SK-N-SH (cell line): Measurements from ENCODE around the gene CTNNB1. TPM values are rescaled to one million over a fixed set of nuclear protein-coding genes. Genes with fewer than 3 reads are reported as not detected.

Experiments used
- CTCF ChIA-PET: fragments of 300-600, 350-600 bp; formaldehyde crosslinking; extraction: SDS; loops from one replicate; lab custom pipeline; 2021; lab: Yijun Ruan, JAX
- POLR2A ChIA-PET: fragments of 350-600 bp; sonication (Branson Sonifier 250); formaldehyde crosslinking; extraction: SDS; loops from one replicate; lab custom pipeline; 2020; ENCODE audit warnings: antibody characterized with exemption, inconsistent platforms; lab: Yijun Ruan, JAX
- DNase-seq: peaks from one replicate; pipeline ENCODE4 v3.0.0; 2012
- H2AFZ ChIP-seq: fragments of 200-600 bp; sonication (generic); 2 replicates; pipeline ENCODE4 v1.8.1; 2016; ENCODE audit warnings: antibody characterized with exemption, mild to moderate bottlenecking, low read depth
- H3F3A ChIP-seq: fragments of 200-600 bp; sonication (generic); replicated peaks from 2 replicates; pipeline ENCODE3; 2016; ENCODE audit warnings: antibody characterized with exemption, mild to moderate bottlenecking; ENCODE audit not compliant: insufficient read depth
- H3K27ac ChIP-seq, 2 experiments: fragments of 200-500 bp in 1 of 2; fragments of 200-600 bp in 1 of 2; sonication (Bioruptor generic) in 1 of 2; sonication (generic), shearing (Covaris generic) in 1 of 2; 2 replicates each; pipeline versions ENCODE4 v1.5.1 to v1.6.1; 2014 to 2016; ENCODE audit warnings: low read depth in 2 of 2, inconsistent platforms in 1 of 2, low read length in 1 of 2, mild to moderate bottlenecking in 1 of 2, mixed read lengths in 1 of 2
- H3K27me3 ChIP-seq: fragments of 200-600 bp; sonication (generic), shearing (Covaris generic); 2 replicates; pipeline ENCODE4 v1.6.1; 2016; ENCODE audit warnings: mixed run types; ENCODE audit not compliant: insufficient read depth
- H3K36me3 ChIP-seq, 2 experiments: fragments of 200-500 bp in 1 of 2; fragments of 200-600 bp in 1 of 2; sonication (Bioruptor generic) in 1 of 2; sonication (generic) in 1 of 2; replicated peaks in 1 of 2; 2 replicates each; pipeline versions ENCODE3 to v1.5.1; 2014 to 2016; ENCODE audit warnings: low read length in 1 of 2, mild to moderate bottlenecking in 1 of 2; ENCODE audit not compliant: insufficient read depth in 2 of 2, control insufficient read depth in 1 of 2
- H3K4me1 ChIP-seq, 2 experiments: fragments of 200-500 bp in 1 of 2; fragments of 200-600 bp in 1 of 2; sonication (Bioruptor generic) in 1 of 2; sonication (generic), shearing (Covaris generic) in 1 of 2; 2 replicates each; pipeline versions ENCODE4 v1.5.1 to v1.6.1; 2014 to 2016; ENCODE audit warnings: low read depth in 1 of 2, low read length in 1 of 2, mixed run types in 1 of 2; ENCODE audit not compliant: insufficient read depth in 2 of 2, control insufficient read depth in 1 of 2
- H3K4me2 ChIP-seq: fragments of 200-600 bp; sonication (generic), shearing (Covaris generic); 2 replicates; pipeline ENCODE4 v1.6.1; 2017; ENCODE audit warnings: mixed run types
- H3K4me3 ChIP-seq, 2 experiments: fragments of 200-500 bp in 1 of 2; fragments of 200-600 bp in 1 of 2; sonication (Bioruptor generic) in 1 of 2; sonication (generic), shearing (Covaris generic) in 1 of 2; 2 replicates each; pipeline versions ENCODE4 v1.5.1 to v1.8.1; 2014 to 2016; ENCODE audit warnings: low read depth in 2 of 2, inconsistent platforms in 1 of 2, low read length in 1 of 2, mild to moderate bottlenecking in 1 of 2, mixed read lengths in 1 of 2, moderate library complexity in 1 of 2
- H3K79me2 ChIP-seq: fragments of 200-600 bp; sonication (generic); 2 replicates; pipeline ENCODE4 v1.8.1; 2017; ENCODE audit warnings: mild to moderate bottlenecking; ENCODE audit not compliant: insufficient read depth
- H3K9ac ChIP-seq: fragments of 200-600 bp; sonication (generic); 2 replicates; pipeline ENCODE4 v1.6.1; 2017; ENCODE audit warnings: mixed run types
- H3K9me2 ChIP-seq: fragments of 200-600 bp; sonication (generic); 2 replicates; pipeline ENCODE4 v1.6.1; 2017; ENCODE audit warnings: mixed run types
- H3K9me3 ChIP-seq: fragments of 200-600 bp; sonication (generic); 2 replicates; pipeline ENCODE4 v1.6.1; 2017; ENCODE audit warnings: mixed run types, mild to moderate bottlenecking, moderate library complexity
- H4K20me1 ChIP-seq: fragments of 200-600 bp; sonication (generic); 2 replicates; pipeline ENCODE4 v1.6.1; 2017; ENCODE audit warnings: mild to moderate bottlenecking, mixed run types; ENCODE audit not compliant: insufficient read depth
- CHD2 ChIP-seq: fragments of 150-350 bp; IDR thresholded peaks from 2 replicates; pipeline ENCODE4 v1.6.1; 2018; ENCODE audit warnings: low read length; ENCODE audit not compliant: partially characterized antibody
- ELF1 ChIP-seq: IDR thresholded peaks from 2 replicates; pipeline ENCODE4 v1.4.0; 2012
- EP300 ChIP-seq, 2 experiments: IDR thresholded peaks; 2 replicates each; pipeline versions ENCODE4 v1.4.0 to v1.6.1; 2012; ENCODE audit warnings: borderline replicate concordance in 1 of 2, low read depth in 1 of 2, low read length in 1 of 2
- FOSL2 ChIP-seq: IDR thresholded peaks from 2 replicates; pipeline ENCODE4 v1.4.0; 2012; ENCODE audit warnings: low read depth, mild to moderate bottlenecking, moderate library complexity, borderline replicate concordance
- FOXM1 ChIP-seq: IDR thresholded peaks from 2 replicates; pipeline ENCODE4 v1.4.0; 2012; ENCODE audit warnings: low read depth, mild to moderate bottlenecking
- GATA2 ChIP-seq: sonication (generic); formaldehyde crosslinking; IDR thresholded peaks from 2 replicates; pipeline ENCODE4 v1.5.0; 2020; ENCODE audit warnings: mild to moderate bottlenecking, missing genetic modification reagents
- JUND ChIP-seq: IDR thresholded peaks from 2 replicates; pipeline ENCODE4 v1.4.0; 2012
- NFIC ChIP-seq: IDR thresholded peaks from 2 replicates; pipeline ENCODE4 v1.4.0; 2012; ENCODE audit warnings: borderline replicate concordance
- NRF1 ChIP-seq: IDR thresholded peaks from 2 replicates; pipeline ENCODE4 v1.6.1; 2012; ENCODE audit warnings: low read depth, mild to moderate bottlenecking, low read length
- RAD21 ChIP-seq: IDR thresholded peaks from 2 replicates; pipeline ENCODE4 v1.6.1; 2012; ENCODE audit warnings: mild to moderate bottlenecking, low read length
- RCOR1 ChIP-seq: fragments of 150-350 bp; IDR thresholded peaks from 2 replicates; pipeline ENCODE4 v1.6.1; 2017; ENCODE audit warnings: antibody characterized with exemption, low read length
- RXRA ChIP-seq: IDR thresholded peaks from 2 replicates; pipeline ENCODE4 v1.4.0; 2012; ENCODE audit warnings: low read depth, mild to moderate bottlenecking, borderline replicate concordance
- TEAD4 ChIP-seq: IDR thresholded peaks from 2 replicates; pipeline ENCODE4 v1.4.0; 2012; ENCODE audit warnings: mild to moderate bottlenecking, borderline replicate concordance; ENCODE audit not compliant: insufficient read depth
- YY1 ChIP-seq: IDR thresholded peaks from 2 replicates; pipeline ENCODE4 v1.4.0; 2012; ENCODE audit warnings: low read depth, mild to moderate bottlenecking
- WGBS: methylation state at CpG from one replicate; pipeline ENCODE4 v1.1.6; 2017; ENCODE audit warnings: low lambda C conversion rate; 5-methylcytosine and 5-hydroxymethylcytosine counted together
- polyA plus RNA-seq, 3 experiments: library from polyadenylated mRNA; depleted of rRNA; stranded (reverse); fragments of >200 nt; gene quantifications; 2 replicates each; pipeline ENCODE4 v1.2.3, GENCODE V29; 2012
- TF ChIP-seq, protein P1 (sequence below): IDR thresholded peaks from 2 replicates; pipeline ENCODE4 v1.6.1; 2012; ENCODE audit warnings: mild to moderate bottlenecking, low read depth, low read length, moderate library complexity
- TF ChIP-seq, protein P2 (sequence below): IDR thresholded peaks from 2 replicates; pipeline ENCODE4 v1.4.0; 2012; ENCODE audit warnings: low read depth, borderline replicate concordance
- TF ChIP-seq, protein P3 (sequence below): fragments of 150-350 bp; IDR thresholded peaks from 2 replicates; pipeline ENCODE4 v1.6.1; 2016; ENCODE audit warnings: mild to moderate bottlenecking, low read depth, low read length
- TF ChIP-seq, protein P4 (sequence below): fragments of 150-350 bp; IDR thresholded peaks from 2 replicates; pipeline ENCODE4 v1.6.1; 2017; ENCODE audit warnings: antibody characterized with exemption, low read length, low read depth, borderline replicate concordance
- TF ChIP-seq, protein P5 (sequence below): IDR thresholded peaks from 2 replicates; pipeline ENCODE4 v1.4.0; 2012; ENCODE audit warnings: low read depth, borderline replicate concordance

The CTNNB1 gene
- polyA plus RNA-seq, 1 of the 3 experiments (the other 2 are of a cell fraction): 178 TPM

DNA sequence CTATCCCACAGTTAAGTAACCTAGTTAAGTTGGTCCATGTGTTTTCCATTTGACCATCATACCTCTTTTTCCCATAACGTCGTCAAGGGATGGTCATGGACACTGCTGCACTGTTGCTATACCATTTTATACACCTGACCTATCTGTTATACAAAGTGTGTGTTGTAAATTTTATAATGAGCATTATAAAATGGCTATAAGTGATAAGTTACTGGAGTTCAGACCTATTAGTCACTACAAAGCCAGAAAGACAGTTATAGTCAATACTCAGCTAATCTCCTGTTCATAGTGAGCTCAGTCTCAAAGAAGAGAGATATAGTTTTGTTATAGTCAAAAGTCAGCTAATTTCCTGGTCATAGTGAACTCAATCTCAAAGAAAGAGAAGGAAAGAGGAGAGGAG is 18.9 kb upstream of the CTNNB1 start:
- Histone ChIP-seq H3K36me3 (no peaks in the 10 kb centered on the region), H3K9me3 (no peaks in the 10 kb centered on the region), H3K27me3 (no peaks in the 10 kb centered on the region; the same call in 1 of the 2 replicates), H3K27ac (no peak overlapping the region), H2AFZ (no peak overlapping the region), H3K79me2 (no peaks in the 10 kb centered on the region), H3F3A (no peaks in the 10 kb centered on the region), H3K4me2 (no peak overlapping the region), H3K4me1 (no peaks in the 10 kb centered on the region), H4K20me1 (no peaks in the 10 kb centered on the region), H3K9me2 (no peaks in the 10 kb centered on the region), H3K9ac (no peak overlapping the region), H3K4me3 (no peak overlapping the region)
- no peak for DNase-seq
- ChIA-PET CTCF (no interaction called here), POLR2A (no interaction called here)
- TF ChIP-seq JUND: no peak
- no peak for TF ChIP-seq EP300 (IDR thresholded peaks at IDR 0.05; ENCODE audit: borderline replicate concordance in 1 of 2, low read depth in 1 of 2, low read length in 1 of 2)
- no peak for TF ChIP-seq GATA2 (CRISPR knock-in tag)
- TF ChIP-seq, protein P1, sequence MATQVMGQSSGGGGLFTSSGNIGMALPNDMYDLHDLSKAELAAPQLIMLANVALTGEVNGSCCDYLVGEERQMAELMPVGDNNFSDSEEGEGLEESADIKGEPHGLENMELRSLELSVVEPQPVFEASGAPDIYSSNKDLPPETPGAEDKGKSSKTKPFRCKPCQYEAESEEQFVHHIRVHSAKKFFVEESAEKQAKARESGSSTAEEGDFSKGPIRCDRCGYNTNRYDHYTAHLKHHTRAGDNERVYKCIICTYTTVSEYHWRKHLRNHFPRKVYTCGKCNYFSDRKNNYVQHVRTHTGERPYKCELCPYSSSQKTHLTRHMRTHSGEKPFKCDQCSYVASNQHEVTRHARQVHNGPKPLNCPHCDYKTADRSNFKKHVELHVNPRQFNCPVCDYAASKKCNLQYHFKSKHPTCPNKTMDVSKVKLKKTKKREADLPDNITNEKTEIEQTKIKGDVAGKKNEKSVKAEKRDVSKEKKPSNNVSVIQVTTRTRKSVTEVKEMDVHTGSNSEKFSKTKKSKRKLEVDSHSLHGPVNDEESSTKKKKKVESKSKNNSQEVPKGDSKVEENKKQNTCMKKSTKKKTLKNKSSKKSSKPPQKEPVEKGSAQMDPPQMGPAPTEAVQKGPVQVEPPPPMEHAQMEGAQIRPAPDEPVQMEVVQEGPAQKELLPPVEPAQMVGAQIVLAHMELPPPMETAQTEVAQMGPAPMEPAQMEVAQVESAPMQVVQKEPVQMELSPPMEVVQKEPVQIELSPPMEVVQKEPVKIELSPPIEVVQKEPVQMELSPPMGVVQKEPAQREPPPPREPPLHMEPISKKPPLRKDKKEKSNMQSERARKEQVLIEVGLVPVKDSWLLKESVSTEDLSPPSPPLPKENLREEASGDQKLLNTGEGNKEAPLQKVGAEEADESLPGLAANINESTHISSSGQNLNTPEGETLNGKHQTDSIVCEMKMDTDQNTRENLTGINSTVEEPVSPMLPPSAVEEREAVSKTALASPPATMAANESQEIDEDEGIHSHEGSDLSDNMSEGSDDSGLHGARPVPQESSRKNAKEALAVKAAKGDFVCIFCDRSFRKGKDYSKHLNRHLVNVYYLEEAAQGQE: no peak
- TF ChIP-seq, protein P2, sequence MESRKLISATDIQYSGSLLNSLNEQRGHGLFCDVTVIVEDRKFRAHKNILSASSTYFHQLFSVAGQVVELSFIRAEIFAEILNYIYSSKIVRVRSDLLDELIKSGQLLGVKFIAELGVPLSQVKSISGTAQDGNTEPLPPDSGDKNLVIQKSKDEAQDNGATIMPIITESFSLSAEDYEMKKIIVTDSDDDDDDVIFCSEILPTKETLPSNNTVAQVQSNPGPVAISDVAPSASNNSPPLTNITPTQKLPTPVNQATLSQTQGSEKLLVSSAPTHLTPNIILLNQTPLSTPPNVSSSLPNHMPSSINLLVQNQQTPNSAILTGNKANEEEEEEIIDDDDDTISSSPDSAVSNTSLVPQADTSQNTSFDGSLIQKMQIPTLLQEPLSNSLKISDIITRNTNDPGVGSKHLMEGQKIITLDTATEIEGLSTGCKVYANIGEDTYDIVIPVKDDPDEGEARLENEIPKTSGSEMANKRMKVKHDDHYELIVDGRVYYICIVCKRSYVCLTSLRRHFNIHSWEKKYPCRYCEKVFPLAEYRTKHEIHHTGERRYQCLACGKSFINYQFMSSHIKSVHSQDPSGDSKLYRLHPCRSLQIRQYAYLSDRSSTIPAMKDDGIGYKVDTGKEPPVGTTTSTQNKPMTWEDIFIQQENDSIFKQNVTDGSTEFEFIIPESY: no peak
- TF ChIP-seq ELF1: no peak
- no peak for TF ChIP-seq FOXM1
- TF ChIP-seq TEAD4: no peak
- TF ChIP-seq CHD2: no peak
- no peak for TF ChIP-seq RAD21
- no peak for TF ChIP-seq NFIC
- no peak for TF ChIP-seq FOSL2
- TF ChIP-seq, protein P3, sequence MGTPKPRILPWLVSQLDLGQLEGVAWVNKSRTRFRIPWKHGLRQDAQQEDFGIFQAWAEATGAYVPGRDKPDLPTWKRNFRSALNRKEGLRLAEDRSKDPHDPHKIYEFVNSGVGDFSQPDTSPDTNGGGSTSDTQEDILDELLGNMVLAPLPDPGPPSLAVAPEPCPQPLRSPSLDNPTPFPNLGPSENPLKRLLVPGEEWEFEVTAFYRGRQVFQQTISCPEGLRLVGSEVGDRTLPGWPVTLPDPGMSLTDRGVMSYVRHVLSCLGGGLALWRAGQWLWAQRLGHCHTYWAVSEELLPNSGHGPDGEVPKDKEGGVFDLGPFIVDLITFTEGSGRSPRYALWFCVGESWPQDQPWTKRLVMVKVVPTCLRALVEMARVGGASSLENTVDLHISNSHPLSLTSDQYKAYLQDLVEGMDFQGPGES: no peak
- no peak for TF ChIP-seq YY1
- TF ChIP-seq, protein P4, sequence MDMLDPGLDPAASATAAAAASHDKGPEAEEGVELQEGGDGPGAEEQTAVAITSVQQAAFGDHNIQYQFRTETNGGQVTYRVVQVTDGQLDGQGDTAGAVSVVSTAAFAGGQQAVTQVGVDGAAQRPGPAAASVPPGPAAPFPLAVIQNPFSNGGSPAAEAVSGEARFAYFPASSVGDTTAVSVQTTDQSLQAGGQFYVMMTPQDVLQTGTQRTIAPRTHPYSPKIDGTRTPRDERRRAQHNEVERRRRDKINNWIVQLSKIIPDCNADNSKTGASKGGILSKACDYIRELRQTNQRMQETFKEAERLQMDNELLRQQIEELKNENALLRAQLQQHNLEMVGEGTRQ: no peak
- TF ChIP-seq, protein P5, sequence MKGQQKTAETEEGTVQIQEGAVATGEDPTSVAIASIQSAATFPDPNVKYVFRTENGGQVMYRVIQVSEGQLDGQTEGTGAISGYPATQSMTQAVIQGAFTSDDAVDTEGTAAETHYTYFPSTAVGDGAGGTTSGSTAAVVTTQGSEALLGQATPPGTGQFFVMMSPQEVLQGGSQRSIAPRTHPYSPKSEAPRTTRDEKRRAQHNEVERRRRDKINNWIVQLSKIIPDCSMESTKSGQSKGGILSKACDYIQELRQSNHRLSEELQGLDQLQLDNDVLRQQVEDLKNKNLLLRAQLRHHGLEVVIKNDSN: no peak
- no peak for TF ChIP-seq RXRA
- no peak for TF ChIP-seq RCOR1
- no peak for TF ChIP-seq NRF1
- WGBS: 19% methylated on average over 2 of the region's 2 CpGs
